HG03520 (cell line): ENCODE measurements around the gene VPS33B.

Experiments used
- ATAC-seq: cut with Tn5 transposase; IDR thresholded peaks from one replicate; pipeline ENCODE4 v1.9.1; 2021; ENCODE audit warnings: mild to moderate bottlenecking, moderate library complexity; ENCODE audit not compliant: unreplicated experiment

VPS33B gene

DNA sequence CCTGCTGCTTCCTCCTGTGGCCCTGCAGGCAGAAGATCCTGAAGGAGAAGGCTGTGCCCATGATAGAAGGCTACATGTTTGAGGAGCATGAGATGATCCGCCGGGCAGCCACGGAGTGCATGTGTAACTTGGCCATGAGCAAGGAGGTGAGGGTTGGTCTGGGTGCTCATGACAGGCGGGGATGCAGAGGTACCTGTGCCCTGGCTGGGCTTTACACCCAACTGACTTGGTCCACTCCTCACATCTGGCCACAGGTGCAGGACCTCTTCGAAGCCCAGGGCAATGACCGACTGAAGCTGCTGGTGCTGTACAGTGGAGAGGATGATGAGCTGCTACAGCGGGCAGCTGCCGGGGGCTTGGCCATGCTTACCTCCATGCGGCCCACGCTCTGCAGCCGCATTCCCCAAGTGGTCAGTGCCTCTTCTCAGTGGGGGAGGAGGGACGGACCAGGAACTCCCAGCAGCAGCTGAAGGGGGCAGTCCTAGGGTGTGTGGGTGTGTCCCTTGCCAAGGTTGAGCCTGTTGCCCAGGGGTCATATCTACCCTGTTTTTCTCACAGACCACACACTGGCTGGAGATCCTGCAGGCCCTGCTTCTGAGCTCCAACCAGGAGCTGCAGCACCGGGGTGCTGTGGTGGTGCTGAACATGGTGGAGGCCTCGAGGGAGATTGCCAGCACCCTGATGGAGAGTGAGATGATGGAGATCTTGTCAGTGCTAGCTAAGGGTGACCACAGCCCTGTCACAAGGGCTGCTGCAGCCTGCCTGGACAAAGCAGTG is 69.3 kb downstream of the VPS33B start:
- no peak for ATAC-seq

DNA sequence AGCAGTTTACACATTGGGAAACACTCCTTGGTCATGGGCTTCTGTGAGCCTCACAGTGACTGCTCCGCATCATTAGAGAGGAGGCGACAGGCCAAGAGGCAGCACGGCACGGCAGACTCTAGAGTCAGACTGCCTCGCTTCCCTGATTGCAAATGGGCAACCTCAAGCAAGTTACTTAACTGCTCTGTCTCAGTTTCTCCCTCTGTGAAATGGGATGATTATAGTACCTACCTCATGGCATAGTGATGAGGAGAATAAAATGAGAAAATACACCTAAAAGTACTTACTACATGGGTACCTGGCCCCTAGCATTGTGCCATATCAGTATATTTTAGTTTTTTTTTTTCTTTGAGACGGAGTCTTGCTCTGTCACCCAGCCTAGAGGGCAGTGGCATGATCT is 71.7 kb downstream of the VPS33B start:
- no peak for ATAC-seq

DNA sequence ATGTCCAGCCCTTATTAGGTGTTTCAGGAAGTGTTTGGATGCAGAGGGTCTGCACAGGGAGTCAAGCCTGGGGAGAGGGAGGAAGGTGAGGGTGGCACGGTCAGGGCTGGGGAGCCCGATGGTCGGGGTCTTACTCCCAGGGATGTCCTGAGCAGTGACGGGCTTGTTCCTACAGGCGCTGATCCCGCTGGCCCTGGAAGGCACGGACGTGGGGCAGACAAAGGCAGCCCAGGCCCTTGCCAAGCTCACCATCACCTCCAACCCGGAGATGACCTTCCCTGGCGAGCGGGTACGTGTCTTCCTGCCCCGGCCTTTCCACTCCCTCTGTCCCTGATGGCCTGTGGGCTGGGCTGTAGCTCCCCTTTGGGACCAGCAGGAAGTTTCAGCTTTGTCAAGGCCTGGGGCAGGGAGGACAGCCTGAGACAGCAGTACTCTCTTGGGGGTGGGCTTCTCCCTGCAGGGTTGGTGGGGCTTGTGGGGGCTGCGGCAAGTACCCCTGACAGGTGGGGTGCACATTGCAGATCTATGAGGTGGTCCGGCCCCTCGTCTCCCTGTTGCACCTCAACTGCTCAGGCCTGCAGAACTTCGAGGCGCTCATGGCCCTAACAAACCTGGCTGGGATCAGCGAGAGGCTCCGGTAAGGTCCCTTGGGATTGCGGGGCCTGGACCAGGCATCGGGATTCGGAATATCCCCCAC is 72.3 kb downstream of the VPS33B start:
- no peak for ATAC-seq
